Astrocyte (in vitro differentiated cells and primary cell): Measurements from ENCODE around the gene COPZ2. TPM values are rescaled to one million over a fixed set of nuclear protein-coding genes. Genes with fewer than 3 reads are reported as not detected.
A peak's percentile ranks its signal among the peaks of the same experiment; 100 is the strongest.
"Not testable (repeated sequence)": the region's sequence is repeated elsewhere in the genome, so short reads cannot be mapped to it uniquely, and the experiment has no call there.

Source experiments
- DNase-seq: peaks from one replicate; pipeline ENCODE4 v3.0.0-alpha.2; 2010; ENCODE audit warnings: low read depth
- FAIRE-seq: peaks from 2 replicates; lab custom pipeline; 2011; peaks lifted over from hg19 to GRCh38; lab: Jason Lieb, UNC
- H2AFZ ChIP-seq: 2 replicates; pipeline ENCODE4 v1.6.0; 2012; ENCODE audit warnings: low read depth, low read length, inconsistent platforms
- H3K27ac ChIP-seq: 2 replicates; pipeline ENCODE4 v1.5.1; 2011; ENCODE audit warnings: low read depth, low read length, inconsistent platforms
- H3K27me3 ChIP-seq: 2 replicates; pipeline ENCODE4 v1.6.0; 2011; ENCODE audit warnings: low read length, inconsistent platforms; ENCODE audit not compliant: insufficient read depth
- H3K36me3 ChIP-seq: 2 replicates; pipeline ENCODE4 v1.5.1; 2011; ENCODE audit warnings: low read length, inconsistent platforms; ENCODE audit not compliant: insufficient read depth
- H3K4me1 ChIP-seq: 2 replicates; pipeline ENCODE4 v1.5.1; 2011; ENCODE audit warnings: low read length, inconsistent platforms; ENCODE audit not compliant: insufficient read depth
- H3K4me2 ChIP-seq: 2 replicates; pipeline ENCODE4 v1.6.0; 2012; ENCODE audit warnings: low read length, inconsistent platforms
- H3K4me3 ChIP-seq: 2 replicates; pipeline ENCODE4 v1.5.1; 2011; ENCODE audit warnings: low read depth, mild to moderate bottlenecking, low read length, inconsistent platforms; ENCODE audit not compliant: insufficient read depth
- H3K79me2 ChIP-seq: 2 replicates; pipeline ENCODE4 v1.6.0; 2012; ENCODE audit warnings: mild to moderate bottlenecking, low read length, inconsistent platforms; ENCODE audit not compliant: insufficient read depth
- H3K9ac ChIP-seq: 2 replicates; pipeline ENCODE4 v1.6.0; 2012; ENCODE audit warnings: mild to moderate bottlenecking, low read length, inconsistent platforms
- H3K9me3 ChIP-seq: 2 replicates; pipeline ENCODE4 v1.5.1; 2012; ENCODE audit warnings: low read depth, mild to moderate bottlenecking, low read length, inconsistent platforms; ENCODE audit not compliant: insufficient read depth
- H4K20me1 ChIP-seq: 2 replicates; pipeline ENCODE4 v1.6.0; 2012; ENCODE audit warnings: low read length, inconsistent platforms; ENCODE audit not compliant: insufficient read depth
- H3K27ac Mint-ChIP-seq: one replicate; pipeline ENCODE4 v1.8.0; 2021; ENCODE audit warnings: mild to moderate bottlenecking, mixed read lengths; ENCODE audit not compliant: unreplicated experiment
- H3K27me3 Mint-ChIP-seq: one replicate; pipeline ENCODE4 v1.8.0; 2021; ENCODE audit warnings: low read depth, mixed read lengths; ENCODE audit not compliant: unreplicated experiment
- H3K36me3 Mint-ChIP-seq: one replicate; pipeline ENCODE4 v1.8.0; 2021; ENCODE audit warnings: low read depth, mixed read lengths; ENCODE audit not compliant: unreplicated experiment
- H3K4me1 Mint-ChIP-seq: one replicate; pipeline ENCODE4 v1.8.0; 2021; ENCODE audit warnings: low read depth, mixed read lengths; ENCODE audit not compliant: unreplicated experiment
- H3K4me3 Mint-ChIP-seq: one replicate; pipeline ENCODE4 v1.8.0; 2021; ENCODE audit warnings: mild to moderate bottlenecking, moderate library complexity, mixed read lengths; ENCODE audit not compliant: unreplicated experiment
- H3K9me3 Mint-ChIP-seq: one replicate; pipeline ENCODE4 v1.8.0; 2021; ENCODE audit warnings: mild to moderate bottlenecking, mixed read lengths; ENCODE audit not compliant: unreplicated experiment
- CTCF ChIP-seq: IDR thresholded peaks from 2 replicates; pipeline ENCODE4 v1.5.1; 2011; ENCODE audit warnings: low read depth, mild to moderate bottlenecking, inconsistent platforms, low read length, moderate library complexity; ENCODE audit not compliant: insufficient read depth
- EZH2 ChIP-seq: IDR thresholded peaks from 2 replicates; pipeline ENCODE4 v1.6.1; 2012; ENCODE audit warnings: mild to moderate bottlenecking, low read length, inconsistent platforms; ENCODE audit not compliant: insufficient read depth
- total RNA-seq: library from RNA; stranded (reverse); gene quantifications from 2 replicates; pipeline ENCODE4 v1.2.1, GENCODE V29; 2021

The COPZ2 gene
- total RNA-seq, 1 donor from 2014 or later, result 25.1 TPM

GRCh38 chr17:47990962-47991731 lies 46.5 kb downstream of the COPZ2 start:
- Histone ChIP-seq H3K79me2 (no peaks in the 10 kb centered on the region), H3K9me3 (no peaks in the 10 kb centered on the region), H4K20me1 (no peaks in the 10 kb centered on the region), H3K4me1 (peaks cover 6% of the 10 kb centered on the region), H3K27me3 (no peaks in the 10 kb centered on the region), H3K27ac (no peak overlapping the region), H3K4me3 (no peak overlapping the region), H3K36me3 (no peaks in the 10 kb centered on the region), H3K4me2 (no peak overlapping the region), H3K9ac (no peak overlapping the region), H2AFZ (peak overlapping the region; percentile 52)
- Mint-ChIP-seq H3K27ac (no peak overlapping the region), H3K4me3 (no peak overlapping the region), H3K4me1 (peaks cover 15% of the 10 kb centered on the region), H3K36me3 (peaks cover 3% of the 10 kb centered on the region), H3K9me3 (no peaks in the 10 kb centered on the region), H3K27me3 (peaks cover 10% of the 10 kb centered on the region)
- FAIRE-seq (no peak), DNase-seq (no peak)
- TF ChIP-seq CTCF (no peak), EZH2 (no peak)

- FAIRE-seq (no peak), DNase-seq (no peak)
- H3K9me3 Mint-ChIP-seq, result no peaks in the 10 kb centered on the region
- H3K79me2 ChIP-seq, result no peaks in the 10 kb centered on the region
- peaks cover 6% of the 10 kb centered on the region for H3K4me1 ChIP-seq
- H3K4me1 Mint-ChIP-seq, result peaks cover 13% of the 10 kb centered on the region
- H2AFZ ChIP-seq, result no peak overlapping the region
- no peaks in the 10 kb centered on the region for H3K27me3 ChIP-seq
- H3K4me3 Mint-ChIP-seq, result no peak overlapping the region
- H3K9me3 ChIP-seq, result no peaks in the 10 kb centered on the region
- no peak overlapping the region for H3K27ac Mint-ChIP-seq
- no peak overlapping the region for H3K4me2 ChIP-seq
- no peak overlapping the region for H3K27ac ChIP-seq
- TF ChIP-seq EZH2 (no peak), CTCF (no peak)
- no peaks in the 10 kb centered on the region for H4K20me1 ChIP-seq
- no peak overlapping the region for H3K9ac ChIP-seq
- H3K36me3 Mint-ChIP-seq, result peaks cover 8% of the 10 kb centered on the region
- no peak overlapping the region for H3K4me3 ChIP-seq
- H3K36me3 ChIP-seq, result no peaks in the 10 kb centered on the region
- H3K27me3 Mint-ChIP-seq, result peaks cover 10% of the 10 kb centered on the region
Observed at GRCh38 chr17:47989700-47990099, 47.9 kb downstream of the COPZ2 start.

GRCh38 chr17:47989159-47989558 lies 48.4 kb downstream of the COPZ2 start:
- DNase-seq (no peak), FAIRE-seq (no peak)
- Mint-ChIP-seq H3K27ac (no peak overlapping the region), H3K27me3 (peaks cover 9% of the 10 kb centered on the region), H3K9me3 (no peaks in the 10 kb centered on the region), H3K36me3 (peaks cover 8% of the 10 kb centered on the region), H3K4me3 (no peak overlapping the region), H3K4me1 (peaks cover 11% of the 10 kb centered on the region)
- Histone ChIP-seq H3K9me3 (no peaks in the 10 kb centered on the region), H3K36me3 (no peaks in the 10 kb centered on the region), H3K27ac (no peak overlapping the region), H3K4me1 (peaks cover 6% of the 10 kb centered on the region), H4K20me1 (no peaks in the 10 kb centered on the region), H3K4me2 (no peak overlapping the region), H3K4me3 (no peak overlapping the region), H2AFZ (no peak overlapping the region), H3K79me2 (no peaks in the 10 kb centered on the region), H3K9ac (no peak overlapping the region), H3K27me3 (no peaks in the 10 kb centered on the region)
- TF ChIP-seq CTCF (no peak), EZH2 (no peak)

GRCh38 chr17:47988445-47988844 lies 49.2 kb downstream of the COPZ2 start:
- H3K9me3 Mint-ChIP-seq, H3K4me3 ChIP-seq, H3K4me2 ChIP-seq, FAIRE-seq, H4K20me1 ChIP-seq, H3K27ac Mint-ChIP-seq, H3K9ac ChIP-seq, DNase-seq, H3K27me3 Mint-ChIP-seq, H3K79me2 ChIP-seq, H2AFZ ChIP-seq, H3K4me3 Mint-ChIP-seq, H3K27ac ChIP-seq, H3K9me3 ChIP-seq, H3K27me3 ChIP-seq, H3K36me3 ChIP-seq: not testable (repeated sequence)
- peaks cover 15% of the 10 kb centered on the region for H3K36me3 Mint-ChIP-seq
- peaks cover 12% of the 10 kb centered on the region for H3K4me1 ChIP-seq
- H3K4me1 Mint-ChIP-seq, result peaks cover 11% of the 10 kb centered on the region
